Upper lobe of left lung (tissue), 6 donors: ENCODE data around the gene SLC46A1. TPM values are rescaled to one million over a fixed set of nuclear protein-coding genes. Genes with fewer than 3 reads are reported as not detected.
A peak's percentile ranks its signal among the peaks of the same experiment; 100 is the strongest.

ENCODE experiments used
- ATAC-seq, 2 donors: fragments of 200-7000 bp; cut with Tn5 transposase; one replicate each; pipeline ENCODE4 v1.9.1; 2022; ENCODE audit warnings: mild to moderate bottlenecking in 2 of 2, moderate library complexity in 2 of 2; ENCODE audit not compliant: low FRiP score in 2 of 2
- DNase-seq, 2 donors: peaks; one replicate each; pipeline ENCODE4 v3.0.0-alpha.2; 2019 to 2020
- H3K27ac ChIP-seq, 4 donors: fragments of 200-600 bp; sonication (generic); one replicate each; pipeline ENCODE4 v1.5.1; 2016 to 2019
- H3K27me3 ChIP-seq, 4 donors: fragments of 200-600 bp; sonication (generic); one replicate each; pipeline ENCODE4 v1.5.1; 2017 to 2019
- H3K36me3 ChIP-seq, 4 donors: fragments of 200-600 bp; sonication (generic); one replicate each; pipeline ENCODE4 v1.5.1; 2016 to 2019
- H3K4me1 ChIP-seq, 4 donors: fragments of 200-600 bp; sonication (generic); one replicate each; pipeline ENCODE4 v1.5.1; 2018 to 2019
- H3K4me3 ChIP-seq, 4 donors: fragments of 200-600 bp; sonication (generic); one replicate each; pipeline ENCODE4 v1.5.1; 2017 to 2019; ENCODE audit warnings: mild to moderate bottlenecking in 2 of 4, moderate library complexity in 1 of 4
- H3K9me3 ChIP-seq, 4 donors: fragments of 200-600 bp; sonication (generic); one replicate each; pipeline ENCODE4 v1.5.1; 2018 to 2019
- CTCF ChIP-seq, 6 experiments: fragments of 450-650 bp in 4 of 6; fragments of 200-600 bp in 2 of 6; sonication (generic) in 2 of 6; IDR thresholded peaks; one replicate each; pipeline ENCODE4 v1.5.1; 2016 to 2019; ENCODE audit warnings: antibody characterized with exemption in 6 of 6
- EP300 ChIP-seq, 4 donors: sonication (generic); formaldehyde crosslinking; IDR thresholded peaks; one replicate each; pipeline ENCODE4 v1.5.1; 2017; ENCODE audit warnings: antibody characterized with exemption in 4 of 4, control low read depth in 2 of 4
- POLR2A ChIP-seq, 4 donors: fragments of 450-650 bp; IDR thresholded peaks; one replicate each; pipeline ENCODE4 v1.5.1; 2016 to 2017; ENCODE audit warnings: antibody characterized with exemption in 4 of 4, mild to moderate bottlenecking in 2 of 4
- POLR2AphosphoS5 ChIP-seq, 2 donors: sonication (generic); formaldehyde crosslinking; IDR thresholded peaks; one replicate each; pipeline ENCODE4 v1.5.1; 2017; ENCODE audit warnings: antibody characterized with exemption in 2 of 2
- WGBS, 2 donors: methylation state at CpG; one replicate each; pipeline ENCODE4 v1.1.5; 2017 to 2018; 5-methylcytosine and 5-hydroxymethylcytosine counted together
- total RNA-seq, 6 donors: library from RNA; depleted of rRNA in 4 of 6; stranded (reverse); fragments of >200 nt in 4 of 6; gene quantifications; one replicate each; pipeline versions ENCODE4 v1.1.0 to v1.2.1, GENCODE V29; 2016 to 2021
- donor health status: DM: no; HTN: no; CAD: no; lungs with moderate emphysema.
- donor health status: DM: no; HTN: yes; CAD: no; lungs with severe emphysema.

SLC46A1 gene
- total RNA-seq, 6 donors from 2014 or later = 15.0 to 44.0 (median 19.8) TPM

GRCh38 chr17:28364665-28365363 lies 41.2 kb downstream of the SLC46A1 start, which contains the start of gene SEBOX:
SEBOX (minus strand) TSS chr17:28365199; CDS start chr17:28365151, 48 bp downstream.
- peaks cover 18 to 55% (median 48%) of the 10 kb centered on the region in 4 donors for H3K36me3 ChIP-seq
- no peaks in the 10 kb centered on the region for H3K27me3 ChIP-seq
- no peak for TF ChIP-seq POLR2A (IDR thresholded peaks at IDR 0.05)
- no peak for TF ChIP-seq EP300 (IDR thresholded peaks at IDR 0.05)
- no peak for TF ChIP-seq CTCF (IDR thresholded peaks at IDR 0.05)
- no peak for TF ChIP-seq POLR2AphosphoS5 (IDR thresholded peaks at IDR 0.05)
- no peak for ATAC-seq
- H3K4me1 ChIP-seq = peaks cover 0 to 1% (median 0%) of the 10 kb centered on the region in 4 donors
- peak in 1 of 2 donors; percentile 43 for DNase-seq
- H3K4me3 ChIP-seq = no peak within 1 kb of the TSS
- H3K27ac ChIP-seq = no peak within 1 kb of the TSS
- no peaks in the 10 kb centered on the region for H3K9me3 ChIP-seq
- WGBS, 2 donors = 89 to 90% methylated on average over 4 to 12 of the region's 13 CpGs

- TF ChIP-seq POLR2A (IDR thresholded peaks at IDR 0.05) = no peak
- no peak for TF ChIP-seq CTCF (IDR thresholded peaks at IDR 0.05)
- TF ChIP-seq POLR2AphosphoS5 (IDR thresholded peaks at IDR 0.05) = no peak
- no peak for TF ChIP-seq EP300 (IDR thresholded peaks at IDR 0.05)
- Histone ChIP-seq H3K9me3 (no peaks in the 10 kb centered on the region), H3K27ac (no peak overlapping the region), H3K4me3 (no peak overlapping the region), H3K4me1 (no peaks in the 10 kb centered on the region), H3K36me3 (peaks cover 18 to 61% (median 56%) of the 10 kb centered on the region in 4 donors), H3K27me3 (no peaks in the 10 kb centered on the region)
- no peak for ATAC-seq
- no peak for DNase-seq
- whole genome bisulfite sequencing, 2 donors = 92 to 94% methylated on average over 6 to 8 of the region's 8 CpGs
Observed at GRCh38 chr17:28363776-28364650, 42.0 kb downstream of the SLC46A1 start.

- Histone ChIP-seq H3K9me3 (no peaks in the 10 kb centered on the region), H3K4me3 (no peak overlapping the region), H3K4me1 (peaks cover 5 to 6% (median 6%) of the 10 kb centered on the region in 4 donors), H3K27ac (no peak overlapping the region), H3K27me3 (no peaks in the 10 kb centered on the region), H3K36me3 (peaks cover 18 to 61% (median 58%) of the 10 kb centered on the region in 4 donors)
- ATAC-seq (no peak), DNase-seq (no peak)
- TF ChIP-seq CTCF (IDR thresholded peaks at IDR 0.05) = no peak
- no peak for TF ChIP-seq POLR2AphosphoS5 (IDR thresholded peaks at IDR 0.05)
- no peak for TF ChIP-seq POLR2A (IDR thresholded peaks at IDR 0.05)
- no peak for TF ChIP-seq EP300 (IDR thresholded peaks at IDR 0.05)
- 89 to 93% methylated on average over 5 of the region's 5 CpGs for WGBS, 2 donors
Observed at GRCh38 chr17:28363186-28363585, 42.8 kb downstream of the SLC46A1 start.

- 5 to 6% methylated on average over 4 of the region's 4 CpGs for WGBS, 2 donors
- no peaks in the 10 kb centered on the region for H3K27me3 ChIP-seq
- TF ChIP-seq POLR2A (IDR thresholded peaks at IDR 0.05) (no peak), CTCF (IDR thresholded peaks at IDR 0.05) (no peak), POLR2AphosphoS5 (IDR thresholded peaks at IDR 0.05) (no peak), EP300 (IDR thresholded peaks at IDR 0.05) (no peak)
- ATAC-seq (no peak), DNase-seq (no peak)
- H3K4me1 ChIP-seq = peaks cover 19 to 29% (median 21%) of the 10 kb centered on the region in 4 donors
- H3K27ac ChIP-seq = peak overlapping the region; percentile 90 to 94 (median 92)
- peaks cover 21 to 62% (median 51%) of the 10 kb centered on the region in 4 donors for H3K36me3 ChIP-seq
- H3K9me3 ChIP-seq = no peaks in the 10 kb centered on the region
- peak overlapping the region; percentile 50 to 91 (median 87) for H3K4me3 ChIP-seq
Observed at GRCh38 chr17:28357901-28358197, 48.2 kb downstream of the SLC46A1 start.
